ENCODE measurements around the gene PILRB. TPM values are rescaled to one million over a fixed set of nuclear protein-coding genes. Genes with fewer than 3 reads are reported as not detected.

The PILRB gene
- total and polyA plus RNA-seq, 2 of the 13 experiments (the other 11 are each of a cell fraction or from before 2014, with no cell fraction given) = 16.6 to 33.8 TPM

DNA sequence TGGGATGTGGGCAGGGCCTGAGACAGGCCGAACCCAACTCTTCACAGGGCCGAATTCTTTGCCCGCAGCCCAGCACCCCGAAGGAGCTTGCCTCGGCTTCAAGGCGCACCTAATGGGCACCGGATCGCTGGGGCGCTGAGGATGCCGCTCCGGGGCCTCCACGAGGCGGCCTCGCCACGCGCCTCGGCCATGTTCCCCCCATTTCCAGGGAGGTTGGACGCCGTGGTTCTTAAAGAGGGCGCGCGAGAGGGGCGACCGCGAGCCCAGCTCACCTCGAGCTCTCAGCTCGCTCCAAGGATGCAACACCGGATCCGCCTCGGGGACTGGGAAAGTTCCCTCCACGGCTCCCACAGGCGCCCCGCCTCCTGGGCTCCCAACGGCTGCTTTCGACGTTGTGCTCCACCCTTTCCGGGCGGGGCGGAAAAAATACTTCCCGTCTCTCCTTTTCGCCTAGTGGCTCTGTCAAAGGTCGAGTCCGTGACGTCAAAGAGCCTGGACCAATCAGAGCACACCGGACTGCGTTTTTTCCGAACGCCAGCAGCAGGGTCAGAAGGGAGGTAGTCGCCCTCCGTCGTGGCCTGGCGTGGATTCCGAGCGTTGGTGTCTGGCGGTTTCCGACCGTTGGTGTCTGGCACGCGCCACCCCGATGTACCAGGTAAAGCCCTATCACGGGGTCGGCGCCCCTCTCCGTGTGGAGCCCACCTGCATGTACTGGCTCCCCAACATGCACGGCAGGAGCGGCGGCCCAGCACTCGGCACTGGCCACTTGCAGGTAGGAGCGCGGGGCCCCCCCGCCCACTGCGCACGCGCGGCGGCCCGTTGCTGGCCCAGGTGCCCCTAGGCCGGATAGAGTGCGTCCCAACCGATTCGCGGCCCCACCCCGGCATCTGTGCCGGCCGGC lies 22.1 kb upstream of the PILRB start (continued):
- TF ChIP-seq, protein P1, sequence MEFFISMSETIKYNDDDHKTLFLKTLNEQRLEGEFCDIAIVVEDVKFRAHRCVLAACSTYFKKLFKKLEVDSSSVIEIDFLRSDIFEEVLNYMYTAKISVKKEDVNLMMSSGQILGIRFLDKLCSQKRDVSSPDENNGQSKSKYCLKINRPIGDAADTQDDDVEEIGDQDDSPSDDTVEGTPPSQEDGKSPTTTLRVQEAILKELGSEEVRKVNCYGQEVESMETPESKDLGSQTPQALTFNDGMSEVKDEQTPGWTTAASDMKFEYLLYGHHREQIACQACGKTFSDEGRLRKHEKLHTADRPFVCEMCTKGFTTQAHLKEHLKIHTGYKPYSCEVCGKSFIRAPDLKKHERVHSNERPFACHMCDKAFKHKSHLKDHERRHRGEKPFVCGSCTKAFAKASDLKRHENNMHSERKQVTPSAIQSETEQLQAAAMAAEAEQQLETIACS (CRISPR knock-in tag; IDR thresholded peaks at IDR 0.05) = peak; percentile 35; the same call in 1 of the 2 replicates
- TF ChIP-seq, protein P2, sequence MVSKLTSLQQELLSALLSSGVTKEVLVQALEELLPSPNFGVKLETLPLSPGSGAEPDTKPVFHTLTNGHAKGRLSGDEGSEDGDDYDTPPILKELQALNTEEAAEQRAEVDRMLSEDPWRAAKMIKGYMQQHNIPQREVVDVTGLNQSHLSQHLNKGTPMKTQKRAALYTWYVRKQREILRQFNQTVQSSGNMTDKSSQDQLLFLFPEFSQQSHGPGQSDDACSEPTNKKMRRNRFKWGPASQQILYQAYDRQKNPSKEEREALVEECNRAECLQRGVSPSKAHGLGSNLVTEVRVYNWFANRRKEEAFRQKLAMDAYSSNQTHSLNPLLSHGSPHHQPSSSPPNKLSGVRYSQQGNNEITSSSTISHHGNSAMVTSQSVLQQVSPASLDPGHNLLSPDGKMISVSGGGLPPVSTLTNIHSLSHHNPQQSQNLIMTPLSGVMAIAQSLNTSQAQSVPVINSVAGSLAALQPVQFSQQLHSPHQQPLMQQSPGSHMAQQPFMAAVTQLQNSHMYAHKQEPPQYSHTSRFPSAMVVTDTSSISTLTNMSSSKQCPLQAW (CRISPR knock-in tag; IDR thresholded peaks at IDR 0.05) = peak; percentile 54; the same call in 1 of the 2 replicates
- TF ChIP-seq, protein P3, sequence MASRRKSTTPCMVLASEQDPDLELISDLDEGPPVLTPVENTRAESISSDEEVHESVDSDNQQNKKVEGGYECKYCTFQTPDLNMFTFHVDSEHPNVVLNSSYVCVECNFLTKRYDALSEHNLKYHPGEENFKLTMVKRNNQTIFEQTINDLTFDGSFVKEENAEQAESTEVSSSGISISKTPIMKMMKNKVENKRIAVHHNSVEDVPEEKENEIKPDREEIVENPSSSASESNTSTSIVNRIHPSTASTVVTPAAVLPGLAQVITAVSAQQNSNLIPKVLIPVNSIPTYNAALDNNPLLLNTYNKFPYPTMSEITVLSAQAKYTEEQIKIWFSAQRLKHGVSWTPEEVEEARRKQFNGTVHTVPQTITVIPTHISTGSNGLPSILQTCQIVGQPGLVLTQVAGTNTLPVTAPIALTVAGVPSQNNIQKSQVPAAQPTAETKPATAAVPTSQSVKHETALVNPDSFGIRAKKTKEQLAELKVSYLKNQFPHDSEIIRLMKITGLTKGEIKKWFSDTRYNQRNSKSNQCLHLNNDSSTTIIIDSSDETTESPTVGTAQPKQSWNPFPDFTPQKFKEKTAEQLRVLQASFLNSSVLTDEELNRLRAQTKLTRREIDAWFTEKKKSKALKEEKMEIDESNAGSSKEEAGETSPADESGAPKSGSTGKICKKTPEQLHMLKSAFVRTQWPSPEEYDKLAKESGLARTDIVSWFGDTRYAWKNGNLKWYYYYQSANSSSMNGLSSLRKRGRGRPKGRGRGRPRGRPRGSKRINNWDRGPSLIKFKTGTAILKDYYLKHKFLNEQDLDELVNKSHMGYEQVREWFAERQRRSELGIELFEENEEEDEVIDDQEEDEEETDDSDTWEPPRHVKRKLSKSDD (CRISPR knock-in tag; IDR thresholded peaks at IDR 0.05; ENCODE audit: low read depth) = peak; percentile 59; the same call in 1 of the 2 replicates
- TF ChIP-seq, protein P4, sequence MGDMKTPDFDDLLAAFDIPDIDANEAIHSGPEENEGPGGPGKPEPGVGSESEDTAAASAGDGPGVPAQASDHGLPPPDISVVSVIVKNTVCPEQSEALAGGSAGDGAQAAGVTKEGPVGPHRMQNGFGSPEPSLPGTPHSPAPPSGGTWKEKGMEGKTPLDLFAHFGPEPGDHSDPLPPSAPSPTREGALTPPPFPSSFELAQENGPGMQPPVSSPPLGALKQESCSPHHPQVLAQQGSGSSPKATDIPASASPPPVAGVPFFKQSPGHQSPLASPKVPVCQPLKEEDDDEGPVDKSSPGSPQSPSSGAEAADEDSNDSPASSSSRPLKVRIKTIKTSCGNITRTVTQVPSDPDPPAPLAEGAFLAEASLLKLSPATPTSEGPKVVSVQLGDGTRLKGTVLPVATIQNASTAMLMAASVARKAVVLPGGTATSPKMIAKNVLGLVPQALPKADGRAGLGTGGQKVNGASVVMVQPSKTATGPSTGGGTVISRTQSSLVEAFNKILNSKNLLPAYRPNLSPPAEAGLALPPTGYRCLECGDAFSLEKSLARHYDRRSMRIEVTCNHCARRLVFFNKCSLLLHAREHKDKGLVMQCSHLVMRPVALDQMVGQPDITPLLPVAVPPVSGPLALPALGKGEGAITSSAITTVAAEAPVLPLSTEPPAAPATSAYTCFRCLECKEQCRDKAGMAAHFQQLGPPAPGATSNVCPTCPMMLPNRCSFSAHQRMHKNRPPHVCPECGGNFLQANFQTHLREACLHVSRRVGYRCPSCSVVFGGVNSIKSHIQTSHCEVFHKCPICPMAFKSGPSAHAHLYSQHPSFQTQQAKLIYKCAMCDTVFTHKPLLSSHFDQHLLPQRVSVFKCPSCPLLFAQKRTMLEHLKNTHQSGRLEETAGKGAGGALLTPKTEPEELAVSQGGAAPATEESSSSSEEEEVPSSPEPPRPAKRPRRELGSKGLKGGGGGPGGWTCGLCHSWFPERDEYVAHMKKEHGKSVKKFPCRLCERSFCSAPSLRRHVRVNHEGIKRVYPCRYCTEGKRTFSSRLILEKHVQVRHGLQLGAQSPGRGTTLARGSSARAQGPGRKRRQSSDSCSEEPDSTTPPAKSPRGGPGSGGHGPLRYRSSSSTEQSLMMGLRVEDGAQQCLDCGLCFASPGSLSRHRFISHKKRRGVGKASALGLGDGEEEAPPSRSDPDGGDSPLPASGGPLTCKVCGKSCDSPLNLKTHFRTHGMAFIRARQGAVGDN (CRISPR knock-in tag; IDR thresholded peaks at IDR 0.05) = peak; percentile 81
- TF ChIP-seq MXD4 (CRISPR knock-in tag; IDR thresholded peaks at IDR 0.05) = peak; percentile 31; the same call in 1 of the 2 replicates
- 0 out of 2 replicates have a peak, but pooled peaks have one; percentile 14 for TF ChIP-seq ZNF33B (CRISPR knock-in tag; IDR thresholded peaks at IDR 0.05)
- peak; percentile 69; the same call in 1 of the 2 replicates for TF ChIP-seq FOXK1 (CRISPR knock-in tag; IDR thresholded peaks at IDR 0.05; ENCODE audit: borderline replicate concordance, low read depth)
- peak; percentile 91 for TF ChIP-seq ATF1 (CRISPR knock-in tag; IDR thresholded peaks at IDR 0.05)
- TF ChIP-seq ZNF143 (CRISPR knock-in tag; IDR thresholded peaks at IDR 0.05) = peak; percentile 49
- peak; percentile 93 for TF ChIP-seq SAP130 (CRISPR knock-in tag; IDR thresholded peaks at IDR 0.05; ENCODE audit: low read depth)
- TF ChIP-seq MEF2D (CRISPR knock-in tag; IDR thresholded peaks at IDR 0.05) = peak; percentile 83
- TF ChIP-seq IRF2 (CRISPR knock-in tag; IDR thresholded peaks at IDR 0.05) = peak; percentile 66; the same call in 1 of the 2 replicates
- TF ChIP-seq MEIS2 (CRISPR knock-in tag; IDR thresholded peaks at IDR 0.05) = peak; percentile 67
- peak; percentile 77; the same call in 1 of the 2 replicates for TF ChIP-seq HOXA5 (CRISPR knock-in tag; IDR thresholded peaks at IDR 0.05)
- TF ChIP-seq, protein P5, sequence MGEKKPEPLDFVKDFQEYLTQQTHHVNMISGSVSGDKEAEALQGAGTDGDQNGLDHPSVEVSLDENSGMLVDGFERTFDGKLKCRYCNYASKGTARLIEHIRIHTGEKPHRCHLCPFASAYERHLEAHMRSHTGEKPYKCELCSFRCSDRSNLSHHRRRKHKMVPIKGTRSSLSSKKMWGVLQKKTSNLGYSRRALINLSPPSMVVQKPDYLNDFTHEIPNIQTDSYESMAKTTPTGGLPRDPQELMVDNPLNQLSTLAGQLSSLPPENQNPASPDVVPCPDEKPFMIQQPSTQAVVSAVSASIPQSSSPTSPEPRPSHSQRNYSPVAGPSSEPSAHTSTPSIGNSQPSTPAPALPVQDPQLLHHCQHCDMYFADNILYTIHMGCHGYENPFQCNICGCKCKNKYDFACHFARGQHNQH (CRISPR knock-in tag; IDR thresholded peaks at IDR 0.05) = peak; percentile 77
- TF ChIP-seq GLI4 (CRISPR knock-in tag; IDR thresholded peaks at IDR 0.05; ENCODE audit: borderline replicate concordance) = 0 out of 2 replicates have a peak, but pooled peaks have one; percentile 31
- TF ChIP-seq RFX5 (IDR thresholded peaks at IDR 0.05; ENCODE audit: low read depth, low read length) = peak; percentile 71; the same call in 1 of the 2 replicates
